IMR-90 (cell line): ENCODE measurements around the gene JAKMIP1. TPM values are rescaled to one million over a fixed set of nuclear protein-coding genes. Genes with fewer than 3 reads are reported as not detected.
A peak's percentile ranks its signal among the peaks of the same experiment; 100 is the strongest.

Experiments
- ATAC-seq: fragments of 200-7000 bp; cut with Tn5 transposase; 2 replicates; pipeline ENCODE4 v1.9.1; 2020; ENCODE audit warnings: low read depth, mild to moderate bottlenecking, moderate library complexity
- BruUV-seq: library from RNA; stranded (reverse); fragments of 400-500 nt; replicated peaks from 2 replicates; lab custom pipeline; 2021; lab: Mats Ljungman, UMichigan
- CTCF ChIA-PET: fragments of 300-600 bp; formaldehyde crosslinking; extraction: SDS; loops from one replicate; lab custom pipeline; 2021; ENCODE audit warnings: antibody characterized with exemption; lab: Yijun Ruan, JAX
- POLR2A ChIA-PET: fragments of 300-600 bp; sonication (Branson Sonifier 250); formaldehyde crosslinking; loops from one replicate; lab custom pipeline; 2022; ENCODE audit warnings: antibody characterized with exemption; ENCODE audit not compliant: unreplicated experiment; lab: Charles Lee
- DNase-seq: peaks from one replicate; pipeline ENCODE4 v3.0.0; 2013
- H2AFZ ChIP-seq: replicated peaks from 2 replicates; pipeline ENCODE3; 2013; ENCODE audit warnings: low read length, mild to moderate bottlenecking; ENCODE audit not compliant: poor library complexity
- H2AK5ac ChIP-seq: 2 replicates; pipeline ENCODE4 v1.6.1; 2013; ENCODE audit warnings: low read depth, low read length, inconsistent platforms
- H2AK9ac ChIP-seq: replicated peaks from 2 replicates; pipeline ENCODE3; 2013; ENCODE audit warnings: mild to moderate bottlenecking, low read depth, low read length, moderate library complexity; ENCODE audit not compliant: poor library complexity
- H2BK120ac ChIP-seq: 2 replicates; pipeline ENCODE4 v1.6.1; 2013; ENCODE audit warnings: low read depth, low read length, inconsistent platforms
- H2BK15ac ChIP-seq: 3 replicates; pipeline ENCODE4 v1.6.1; 2013; ENCODE audit warnings: low read depth, low read length, inconsistent platforms
- H2BK20ac ChIP-seq: 2 replicates; pipeline ENCODE4 v1.6.1; 2013; ENCODE audit warnings: low read depth, mild to moderate bottlenecking, inconsistent platforms, low read length, moderate library complexity
- H2BK5ac ChIP-seq: 2 replicates; pipeline ENCODE4 v1.6.1; 2013; ENCODE audit warnings: mild to moderate bottlenecking, low read depth, low read length, inconsistent platforms; ENCODE audit not compliant: poor library complexity, severe bottlenecking
- H3K14ac ChIP-seq: replicated peaks from 2 replicates; pipeline ENCODE4 v1.6.1; 2013; ENCODE audit warnings: low read depth, low read length, inconsistent platforms
- H3K18ac ChIP-seq: 2 replicates; pipeline ENCODE4 v1.6.1; 2013; ENCODE audit warnings: low read depth, low read length, control low read depth
- H3K23ac ChIP-seq: 2 replicates; pipeline ENCODE4 v1.6.1; 2013; ENCODE audit warnings: low read depth, low read length, inconsistent platforms
- H3K27ac ChIP-seq: 2 replicates; pipeline ENCODE4 v1.5.1; 2013; ENCODE audit warnings: mild to moderate bottlenecking, control low read depth, low read length; ENCODE audit not compliant: insufficient read depth
- H3K27me3 ChIP-seq: 2 replicates; pipeline ENCODE4 v1.6.1; 2013; ENCODE audit warnings: low read length; ENCODE audit not compliant: control insufficient read depth, insufficient read depth
- H3K36me3 ChIP-seq: 2 replicates; pipeline ENCODE4 v1.6.1; 2013; ENCODE audit warnings: low read length, mixed read lengths; ENCODE audit not compliant: control insufficient read depth, insufficient read depth
- H3K4ac ChIP-seq: 2 replicates; pipeline ENCODE4 v1.6.1; 2013; ENCODE audit warnings: low read depth, low read length, inconsistent platforms
- H3K4me1 ChIP-seq: 2 replicates; pipeline ENCODE4 v1.6.1; 2013; ENCODE audit warnings: low read length, mixed read lengths; ENCODE audit not compliant: control insufficient read depth, insufficient read depth
- H3K4me2 ChIP-seq: 2 replicates; pipeline ENCODE4 v1.6.1; 2013; ENCODE audit warnings: low read depth, mild to moderate bottlenecking, control low read depth, low read length, moderate library complexity
- H3K4me3 ChIP-seq: 2 replicates; pipeline ENCODE4 v1.5.1; 2013; ENCODE audit warnings: low read depth, mild to moderate bottlenecking, control low read depth, low read length, moderate library complexity; ENCODE audit not compliant: insufficient read depth
- H3K56ac ChIP-seq: 2 replicates; pipeline ENCODE4 v1.6.1; 2013; ENCODE audit warnings: low read length, inconsistent platforms; ENCODE audit not compliant: insufficient read depth; ENCODE audit errors: extremely low read depth
- H3K79me1 ChIP-seq, 2 experiments: 2 replicates each; pipeline ENCODE4 v1.6.1; 2013; ENCODE audit warnings: low read length in 2 of 2, inconsistent platforms in 1 of 2, low read depth in 1 of 2
- H3K9ac ChIP-seq: 2 replicates; pipeline ENCODE4 v1.6.1; 2013; ENCODE audit warnings: low read depth, low read length, control low read depth
- H3K9me1 ChIP-seq: 2 replicates; pipeline ENCODE4 v1.6.1; 2013; ENCODE audit warnings: low read length, inconsistent platforms; ENCODE audit not compliant: insufficient read depth
- H3K9me3 ChIP-seq: 2 replicates; pipeline ENCODE4 v1.6.1; 2013; ENCODE audit warnings: low read length; ENCODE audit not compliant: control insufficient read depth, insufficient read depth
- H4K20me1 ChIP-seq: 2 replicates; pipeline ENCODE4 v1.6.1; 2013; ENCODE audit warnings: low read length, inconsistent platforms; ENCODE audit not compliant: insufficient read depth
- H4K5ac ChIP-seq: 2 replicates; pipeline ENCODE4 v1.6.1; 2013; ENCODE audit warnings: mild to moderate bottlenecking, low read depth, low read length, control low read depth
- H4K8ac ChIP-seq, 2 experiments: 2 replicates each; pipeline ENCODE4 v1.6.1; 2013; ENCODE audit warnings: low read depth in 2 of 2, low read length in 2 of 2, control low read depth in 1 of 2, inconsistent platforms in 1 of 2
- H4K91ac ChIP-seq: 2 replicates; pipeline ENCODE4 v1.6.1; 2013; ENCODE audit warnings: low read depth, low read length, inconsistent platforms; ENCODE audit not compliant: insufficient read depth
- MAFK ChIP-seq: IDR thresholded peaks from 2 replicates; pipeline ENCODE4 v1.6.1; 2012; ENCODE audit warnings: low read depth, low read length, improper control_type of control experiment
- POLR2A ChIP-seq: IDR thresholded peaks from 2 replicates; pipeline ENCODE4 v1.6.1; 2012; ENCODE audit warnings: mild to moderate bottlenecking, low read depth, low read length
- WGBS, 2 experiments: methylation state at CpG; one replicate each; pipeline versions ENCODE4 v1.1.5 to v1.1.7; 2013; ENCODE audit warnings: missing lambda C conversion rate in 2 of 2; ENCODE audit not compliant: insufficient read length in 1 of 2; ENCODE audit errors: extremely low coverage in 2 of 2; 5-methylcytosine and 5-hydroxymethylcytosine counted together
- dilution Hi-C: fragments of 300-500 bp; cut with HindIII; formaldehyde crosslinking; loops from one replicate; pipeline ENCODE4 v1.14.3; 2018; ENCODE audit warnings: low sequenced_read_pairs; ENCODE audit not compliant: unreplicated experiment
- in situ Hi-C: fragments of 300-500 bp; cut with MboI; formaldehyde crosslinking; loops from 3 replicates; pipeline ENCODE4 v1.14.3; 2019; ENCODE audit warnings: low sequenced_read_pairs, inconsistent platforms, mixed read lengths
- intact Hi-C: fragments of 100-400 bp; cut with micrococcal nuclease; formaldehyde crosslinking; loops from 2 replicates; pipeline ENCODE4 v1.10.0; 2022
- polyA plus RNA-seq, 3 experiments: library from polyadenylated mRNA; depleted of rRNA; stranded (reverse); fragments of >200 nt; gene quantifications; 2 replicates each; pipeline ENCODE4 v1.2.3, GENCODE V29; 2012; ENCODE audit warnings: low replicate concordance in 1 of 3
- total RNA-seq: library from RNA; depleted of rRNA; stranded (reverse); fragments of >200 nt; gene quantifications from 2 replicates; pipeline ENCODE4 v1.2.3, GENCODE V29; 2012
- TF ChIP-seq, protein P1 (sequence below): conservative IDR thresholded peaks from 2 replicates; pipeline ENCODE4 v1.5.1; 2012; ENCODE audit warnings: mild to moderate bottlenecking, low read depth, low read length, improper control_type of control experiment
- TF ChIP-seq, protein P2 (sequence below): fragments of 150-350 bp; IDR thresholded peaks from 2 replicates; pipeline ENCODE4 v1.6.1; 2016; ENCODE audit warnings: low read depth, mild to moderate bottlenecking, low read length, moderate library complexity, borderline replicate concordance
- TF ChIP-seq, protein P3 (sequence below): fragments of 150-350 bp; IDR thresholded peaks from 2 replicates; pipeline ENCODE4 v1.6.1; 2017; ENCODE audit warnings: mild to moderate bottlenecking, antibody characterized with exemption, low read length, low read depth

The JAKMIP1 gene
- total and polyA plus RNA-seq, 2 of the 4 experiments (the other 2 are of a cell fraction) = not detected

DNA sequence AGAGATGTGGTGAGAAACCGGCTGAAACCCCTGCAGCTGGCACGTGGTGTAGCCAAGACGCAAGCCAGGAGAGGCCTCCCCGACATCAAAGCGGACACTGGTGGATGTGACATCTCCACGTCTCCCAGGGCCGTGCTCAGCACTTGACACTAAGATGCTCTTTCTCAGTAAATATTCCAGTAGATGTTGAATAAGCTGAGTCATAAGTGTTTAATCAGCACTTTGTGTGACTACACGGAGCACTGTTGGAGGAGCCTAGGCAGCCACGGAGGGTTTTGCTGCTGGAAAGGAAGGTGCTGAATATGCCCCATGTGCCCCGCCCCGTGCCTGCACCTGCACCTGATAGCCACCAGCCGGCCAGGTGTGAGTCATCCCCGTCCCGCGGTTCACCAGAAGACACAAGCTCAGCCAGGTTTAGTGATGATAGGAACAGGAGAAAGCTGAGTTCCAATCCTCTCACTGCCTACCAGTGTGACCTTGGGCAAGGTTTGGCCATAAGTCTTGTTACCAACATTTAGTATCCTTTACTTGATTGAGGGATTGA is 153.1 kb downstream of the JAKMIP1 start:
- in situ Hi-C loops = loop anchor here (25.0 kb wide), 2 partner anchors 90 to 390 kb away; no protein-coding TSS in a partner anchor

More for the DNA sequence above, 153.1 kb downstream of the JAKMIP1 start:
- BruUV-seq = no TSS peak
- DNase-seq (no peak), ATAC-seq (no peak)
- H3K9me3 ChIP-seq = no peaks in the 10 kb centered on the region; the same call in 1 of the 2 replicates
- no peak overlapping the region for H2BK20ac ChIP-seq
- no peaks in the 10 kb centered on the region for H3K36me3 ChIP-seq
- H3K9ac ChIP-seq = no peak overlapping the region
- POLR2A ChIA-PET = no interaction called here
- no peak overlapping the region for H3K56ac ChIP-seq
- no peak overlapping the region for H4K91ac ChIP-seq
- H2BK5ac ChIP-seq = no peak overlapping the region
- H3K18ac ChIP-seq = no peak overlapping the region
- no peak overlapping the region for H3K23ac ChIP-seq
- no peak overlapping the region for H3K27ac ChIP-seq
- no peak overlapping the region for H3K4me3 ChIP-seq
- no peak overlapping the region for H2AK9ac ChIP-seq
- no peaks in the 10 kb centered on the region for H3K27me3 ChIP-seq
- no peak overlapping the region for H3K4ac ChIP-seq
- no peak overlapping the region for H4K8ac ChIP-seq
- no peak overlapping the region for H3K14ac ChIP-seq
- H2AFZ ChIP-seq = no peak overlapping the region
- H3K4me2 ChIP-seq = no peak overlapping the region
- H3K4me1 ChIP-seq = no peaks in the 10 kb centered on the region
- no peak overlapping the region for H2BK15ac ChIP-seq
- CTCF ChIA-PET = interaction anchor here (0.6 kb wide), 1 partner anchor 288 kb away, joined by 3 read pairs; no protein-coding TSS in a partner anchor
- no peaks in the 10 kb centered on the region for H4K20me1 ChIP-seq
- WGBS, 2 experiments = 73% methylated on average over 6 of the region's 15 CpGs; no CpG with 5 or more reads in 1 of the 2 experiments
- H3K9me1 ChIP-seq = no peaks in the 10 kb centered on the region
- dilution Hi-C loops = no loop called here
- no peak overlapping the region for H2BK120ac ChIP-seq
- no peak overlapping the region for H4K5ac ChIP-seq
- TF ChIP-seq, protein P1, sequence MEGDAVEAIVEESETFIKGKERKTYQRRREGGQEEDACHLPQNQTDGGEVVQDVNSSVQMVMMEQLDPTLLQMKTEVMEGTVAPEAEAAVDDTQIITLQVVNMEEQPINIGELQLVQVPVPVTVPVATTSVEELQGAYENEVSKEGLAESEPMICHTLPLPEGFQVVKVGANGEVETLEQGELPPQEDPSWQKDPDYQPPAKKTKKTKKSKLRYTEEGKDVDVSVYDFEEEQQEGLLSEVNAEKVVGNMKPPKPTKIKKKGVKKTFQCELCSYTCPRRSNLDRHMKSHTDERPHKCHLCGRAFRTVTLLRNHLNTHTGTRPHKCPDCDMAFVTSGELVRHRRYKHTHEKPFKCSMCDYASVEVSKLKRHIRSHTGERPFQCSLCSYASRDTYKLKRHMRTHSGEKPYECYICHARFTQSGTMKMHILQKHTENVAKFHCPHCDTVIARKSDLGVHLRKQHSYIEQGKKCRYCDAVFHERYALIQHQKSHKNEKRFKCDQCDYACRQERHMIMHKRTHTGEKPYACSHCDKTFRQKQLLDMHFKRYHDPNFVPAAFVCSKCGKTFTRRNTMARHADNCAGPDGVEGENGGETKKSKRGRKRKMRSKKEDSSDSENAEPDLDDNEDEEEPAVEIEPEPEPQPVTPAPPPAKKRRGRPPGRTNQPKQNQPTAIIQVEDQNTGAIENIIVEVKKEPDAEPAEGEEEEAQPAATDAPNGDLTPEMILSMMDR = no peak
- TF ChIP-seq, protein P2, sequence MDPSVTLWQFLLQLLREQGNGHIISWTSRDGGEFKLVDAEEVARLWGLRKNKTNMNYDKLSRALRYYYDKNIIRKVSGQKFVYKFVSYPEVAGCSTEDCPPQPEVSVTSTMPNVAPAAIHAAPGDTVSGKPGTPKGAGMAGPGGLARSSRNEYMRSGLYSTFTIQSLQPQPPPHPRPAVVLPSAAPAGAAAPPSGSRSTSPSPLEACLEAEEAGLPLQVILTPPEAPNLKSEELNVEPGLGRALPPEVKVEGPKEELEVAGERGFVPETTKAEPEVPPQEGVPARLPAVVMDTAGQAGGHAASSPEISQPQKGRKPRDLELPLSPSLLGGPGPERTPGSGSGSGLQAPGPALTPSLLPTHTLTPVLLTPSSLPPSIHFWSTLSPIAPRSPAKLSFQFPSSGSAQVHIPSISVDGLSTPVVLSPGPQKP = no peak
- TF ChIP-seq, protein P3, sequence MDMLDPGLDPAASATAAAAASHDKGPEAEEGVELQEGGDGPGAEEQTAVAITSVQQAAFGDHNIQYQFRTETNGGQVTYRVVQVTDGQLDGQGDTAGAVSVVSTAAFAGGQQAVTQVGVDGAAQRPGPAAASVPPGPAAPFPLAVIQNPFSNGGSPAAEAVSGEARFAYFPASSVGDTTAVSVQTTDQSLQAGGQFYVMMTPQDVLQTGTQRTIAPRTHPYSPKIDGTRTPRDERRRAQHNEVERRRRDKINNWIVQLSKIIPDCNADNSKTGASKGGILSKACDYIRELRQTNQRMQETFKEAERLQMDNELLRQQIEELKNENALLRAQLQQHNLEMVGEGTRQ = no peak
- TF ChIP-seq MAFK (peak; percentile 35; the same call in 1 of the 2 replicates), POLR2A (no peak)
- intact Hi-C loops = no loop called here
- no peaks in the 10 kb centered on the region for H3K79me1 ChIP-seq
- H2AK5ac ChIP-seq = no peak overlapping the region
